ENCODE results near the gene CMC1.

- TF ChIP-seq EZH2 (IDR thresholded peaks at IDR 0.05; ENCODE audit: insufficient read depth, poor library complexity, severe bottlenecking) (no peak), EZH2phosphoT487 (IDR thresholded peaks at IDR 0.05; ENCODE audit: insufficient read depth, low read depth) (no peak)
Observed at GRCh38 chr3:28268989-28269388, 27.6 kb downstream of the CMC1 start.
